Measurements from ENCODE around the gene ZNF280C.

DNA sequence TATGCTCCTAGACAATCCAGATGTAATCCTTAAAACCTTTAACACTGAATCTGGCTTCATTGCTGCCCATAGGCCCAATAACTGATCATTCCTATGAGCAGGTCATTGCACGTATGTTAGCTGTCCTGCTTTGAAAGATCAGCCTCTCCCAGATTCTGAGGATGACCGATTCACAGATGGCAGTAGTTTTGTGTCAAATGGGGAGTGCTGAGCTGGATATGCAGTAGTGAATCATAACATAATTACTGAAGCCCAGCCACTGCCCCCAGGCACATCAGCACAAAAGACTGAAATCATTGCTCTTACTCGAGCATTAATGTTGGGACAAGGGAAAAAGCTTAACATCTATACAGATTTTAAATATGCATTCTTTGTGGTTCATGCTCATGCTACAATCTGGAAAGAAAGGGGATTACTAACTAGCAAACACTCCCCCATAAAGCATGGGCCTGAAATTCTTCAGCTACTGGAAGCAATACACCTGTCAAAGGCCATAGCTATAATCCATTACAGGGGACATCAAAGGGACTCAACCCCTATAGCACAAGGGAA, 16.4 kb upstream of the ZNF280C start:
- TF ChIP-seq CTCF (IDR thresholded peaks at IDR 0.05) (no peak), POLR2A (IDR thresholded peaks at IDR 0.05) (no peak), EP300 (IDR thresholded peaks at IDR 0.05) (no peak)

All from ovary (tissue), 3 donors.